Measurements from ENCODE around the gene MGAT3. TPM values are rescaled to one million over a fixed set of nuclear protein-coding genes. Genes with fewer than 3 reads are reported as not detected.
A peak's percentile ranks its signal among the peaks of the same experiment; 100 is the strongest.

MGAT3 gene
- polyA plus RNA-seq, 1 of the 3 experiments (the other 2 are of a cell fraction), result 0.16 TPM

GRCh38 chr22:39478441-39478850 is 21.6 kb downstream of the MGAT3 start:
- no peaks in the 10 kb centered on the region for H4K20me1 ChIP-seq (ENCODE audit: insufficient read depth)
- no peaks in the 10 kb centered on the region for H3K36me3 ChIP-seq (replicated peaks in 1 of 2; ENCODE audit: control insufficient read depth in 1 of 2, insufficient read depth in 2 of 2, low read length in 1 of 2)
- H2AFZ ChIP-seq (ENCODE audit: low read depth), result no peak overlapping the region
- no peak overlapping the region for H3K4me2 ChIP-seq
- 100% methylated on average over 1 of the region's 9 CpGs for WGBS (ENCODE audit: low lambda C conversion rate)
- no peak overlapping the region for H3K4me3 ChIP-seq (ENCODE audit: low read depth in 2 of 2, low read length in 1 of 2)
- H3K79me2 ChIP-seq (ENCODE audit: insufficient read depth), result no peaks in the 10 kb centered on the region
- ChIA-PET CTCF (interaction anchor here (0.6 kb wide), 1 partner anchor 291 kb away, joined by 3 read pairs; no protein-coding TSS in a partner anchor), POLR2A (no interaction called here)
- no peaks in the 10 kb centered on the region for H3F3A ChIP-seq (replicated peaks; ENCODE audit: insufficient read depth)
- H3K27me3 ChIP-seq (ENCODE audit: insufficient read depth), result no peaks in the 10 kb centered on the region
- H3K4me1 ChIP-seq (ENCODE audit: control insufficient read depth in 1 of 2, insufficient read depth in 2 of 2, low read depth in 1 of 2, low read length in 1 of 2), result peaks cover 0 to 26% of the 10 kb centered on the region in 2 experiments; a peak in 1 of 4 replicates
- TF ChIP-seq REST (IDR thresholded peaks at IDR 0.05; ENCODE audit: low read depth, low read length) (peak; percentile 93), MXI1 (IDR thresholded peaks at IDR 0.05; ENCODE audit: low read depth, low read length) (no peak)
- no peak for DNase-seq
- H3K27ac ChIP-seq (ENCODE audit: low read depth in 2 of 2, low read length in 1 of 2), result no peak overlapping the region
- H3K9ac ChIP-seq, result no peak overlapping the region
- no peaks in the 10 kb centered on the region for H3K9me3 ChIP-seq
- H3K9me2 ChIP-seq, result no peaks in the 10 kb centered on the region

DNA sequence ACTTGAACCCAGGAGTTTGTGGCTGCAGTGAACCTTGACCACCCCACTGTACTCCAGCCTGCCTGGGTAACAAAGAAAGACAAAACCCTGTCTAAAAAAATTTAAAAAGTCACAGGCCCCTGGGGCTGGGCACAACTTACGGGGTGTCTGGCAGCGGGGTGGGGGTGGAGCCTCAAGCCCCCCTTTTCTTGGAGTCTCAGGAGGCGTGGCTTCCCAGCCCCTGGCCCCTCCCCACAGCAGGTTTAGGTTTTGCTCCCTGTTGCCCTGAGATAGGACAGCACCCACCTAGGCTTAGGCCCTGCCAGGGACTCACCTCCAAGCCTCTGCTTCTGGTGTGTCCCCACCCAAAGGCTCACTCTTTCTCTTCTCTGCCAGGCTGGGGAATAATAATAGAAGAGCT is 22.4 kb downstream of the MGAT3 start:
- TF ChIP-seq EP300 (IDR thresholded peaks at IDR 0.05; ENCODE audit: borderline replicate concordance in 1 of 2, low read depth in 1 of 2, low read length in 1 of 2) (no peak), FOSL2 (IDR thresholded peaks at IDR 0.05; ENCODE audit: borderline replicate concordance, low read depth) (no peak), JUND (IDR thresholded peaks at IDR 0.05) (no peak), FOXM1 (IDR thresholded peaks at IDR 0.05; ENCODE audit: low read depth) (no peak), PBX3 (IDR thresholded peaks at IDR 0.05) (no peak), USF2 (IDR thresholded peaks at IDR 0.05; ENCODE audit: borderline replicate concordance, low read depth, low read length) (no peak), TEAD4 (IDR thresholded peaks at IDR 0.05; ENCODE audit: borderline replicate concordance, insufficient read depth) (no peak)
- TF ChIP-seq, protein P1, sequence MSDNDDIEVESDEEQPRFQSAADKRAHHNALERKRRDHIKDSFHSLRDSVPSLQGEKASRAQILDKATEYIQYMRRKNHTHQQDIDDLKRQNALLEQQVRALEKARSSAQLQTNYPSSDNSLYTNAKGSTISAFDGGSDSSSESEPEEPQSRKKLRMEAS (IDR thresholded peaks at IDR 0.05; ENCODE audit: low read depth), result no peak
- Histone ChIP-seq H3K27me3 (ENCODE audit: insufficient read depth) (no peaks in the 10 kb centered on the region), H3K4me1 (ENCODE audit: control insufficient read depth in 1 of 2, insufficient read depth in 2 of 2, low read depth in 1 of 2, low read length in 1 of 2) (peaks cover 0 to 20% of the 10 kb centered on the region in 2 experiments; a peak in 1 of 4 replicates), H4K20me1 (ENCODE audit: insufficient read depth) (no peaks in the 10 kb centered on the region), H3K79me2 (ENCODE audit: insufficient read depth) (no peaks in the 10 kb centered on the region), H3K36me3 (replicated peaks in 1 of 2; ENCODE audit: control insufficient read depth in 1 of 2, insufficient read depth in 2 of 2, low read length in 1 of 2) (no peaks in the 10 kb centered on the region), H2AFZ (ENCODE audit: low read depth) (no peak overlapping the region), H3K4me3 (ENCODE audit: low read depth in 2 of 2, low read length in 1 of 2) (no peak overlapping the region), H3K9ac (no peak overlapping the region), H3F3A (replicated peaks; ENCODE audit: insufficient read depth) (no peaks in the 10 kb centered on the region), H3K27ac (ENCODE audit: low read depth in 2 of 2, low read length in 1 of 2) (no peak overlapping the region), H3K4me2 (no peak overlapping the region), H3K9me3 (no peaks in the 10 kb centered on the region), H3K9me2 (no peaks in the 10 kb centered on the region)
- DNase-seq, result no peak
- no CpG with 5 or more reads among the region's 3 CpGs for WGBS (ENCODE audit: low lambda C conversion rate)
- ChIA-PET CTCF (no interaction called here), POLR2A (no interaction called here)

All from SK-N-SH (cell line).